Ammon's horn (tissue), 1 donor: ENCODE measurements around the gene CYB5A.
"Not testable (repeated sequence)": the region's sequence is repeated elsewhere in the genome, so short reads cannot be mapped to it uniquely, and the experiment has no call there.

Experiments used
- DNase-seq: peaks from one replicate; pipeline ENCODE4 v3.0.0-alpha.2; 2016; ENCODE audit warnings: low spot score

Gene CYB5A

GRCh38 chr18:74294526-74294925, 2.8 kb upstream of the CYB5A start:
- no peak for DNase-seq

- not testable (repeated sequence) for DNase-seq
These were observed 1.2 kb upstream of the CYB5A start for GRCh38 chr18:74292982-74293381.

GRCh38 chr18:74292541-74292858, 737 bp upstream of the CYB5A start:
- no peak for DNase-seq

DNA sequence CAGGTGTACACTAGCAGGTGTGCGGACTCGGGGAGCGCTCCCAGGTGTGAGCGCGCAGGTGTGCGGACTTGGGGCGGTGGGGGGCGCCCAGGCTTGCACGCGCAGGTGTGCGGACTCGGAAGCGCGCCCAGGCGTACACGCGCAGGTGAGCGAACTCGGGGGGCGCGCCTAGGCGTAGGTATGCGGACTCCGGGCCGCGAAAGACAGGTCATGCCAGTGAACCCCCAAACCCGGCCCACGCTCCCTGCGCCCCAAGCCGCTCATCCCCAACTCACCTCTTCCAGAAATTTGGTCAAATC, 342 bp downstream of the CYB5A start:
- no peak for DNase-seq

DNA sequence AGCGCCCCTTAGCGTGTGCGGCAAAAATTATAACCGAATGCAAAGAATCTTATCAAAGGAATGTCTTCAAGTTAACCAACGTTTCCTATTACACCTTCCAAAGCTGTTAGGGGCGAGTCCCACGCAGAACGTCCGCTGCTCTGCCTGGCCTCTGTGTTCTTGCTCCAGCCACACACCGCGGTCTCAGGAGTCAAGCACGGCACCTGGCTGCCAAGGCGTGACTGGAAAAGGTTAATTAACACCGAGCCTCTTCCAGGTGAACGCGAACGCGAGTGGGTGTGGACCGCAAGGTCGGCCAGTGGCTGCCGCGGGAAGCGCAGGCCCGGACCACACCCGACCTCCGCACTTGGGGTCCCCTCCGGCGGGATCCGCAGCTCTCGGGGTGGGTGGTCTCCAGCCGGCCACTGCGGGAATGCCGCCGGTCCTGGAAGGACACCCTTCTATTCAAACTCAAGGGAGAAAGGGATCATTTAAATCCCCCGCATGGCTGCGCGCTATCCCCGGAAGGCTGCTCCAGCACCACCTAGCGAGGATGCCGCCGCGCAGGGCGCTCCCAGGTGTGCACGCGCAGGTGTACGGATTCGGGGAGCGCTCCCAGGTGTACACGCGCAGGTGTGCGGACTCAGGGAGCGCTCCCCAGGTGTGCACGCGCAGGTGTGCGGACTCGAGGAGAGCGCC, 830 bp downstream of the CYB5A start:
- DNase-seq = no peak

GRCh38 chr18:74290021-74290420, 1.7 kb downstream of the CYB5A start:
- DNase-seq = no peak

DNA sequence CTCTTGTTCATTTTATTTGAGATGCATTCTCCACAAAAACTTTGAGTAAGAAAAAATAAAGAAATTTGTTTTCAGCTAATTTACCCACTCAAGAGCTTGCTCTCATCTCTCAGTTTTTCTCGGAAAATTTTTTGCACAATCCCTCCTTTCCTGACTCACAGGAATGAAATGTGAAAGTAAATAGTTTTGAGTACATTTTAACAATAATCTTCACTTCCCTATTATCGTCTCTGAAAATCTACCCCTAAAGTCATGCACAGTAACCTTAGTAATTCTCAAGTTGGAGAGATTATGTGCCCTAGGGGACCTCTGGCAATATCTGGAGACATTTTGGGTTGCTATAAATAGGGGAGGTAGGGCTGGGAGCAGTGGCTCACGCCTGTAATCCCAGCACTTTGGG, 2.6 kb downstream of the CYB5A start:
- no peak for DNase-seq

- DNase-seq = no peak
These were observed 3.0 kb downstream of the CYB5A start for GRCh38 chr18:74288730-74289129.

- DNase-seq = no peak
These were observed 3.7 kb downstream of the CYB5A start for GRCh38 chr18:74288041-74288440.

- DNase-seq = no peak
These were observed 4.9 kb downstream of the CYB5A start for GRCh38 chr18:74286856-74287255.

- no peak for DNase-seq
These were observed 5.5 kb downstream of the CYB5A start for GRCh38 chr18:74286106-74286855.

GRCh38 chr18:74285583-74285982, 6.2 kb downstream of the CYB5A start:
- DNase-seq = not testable (repeated sequence)

DNA sequence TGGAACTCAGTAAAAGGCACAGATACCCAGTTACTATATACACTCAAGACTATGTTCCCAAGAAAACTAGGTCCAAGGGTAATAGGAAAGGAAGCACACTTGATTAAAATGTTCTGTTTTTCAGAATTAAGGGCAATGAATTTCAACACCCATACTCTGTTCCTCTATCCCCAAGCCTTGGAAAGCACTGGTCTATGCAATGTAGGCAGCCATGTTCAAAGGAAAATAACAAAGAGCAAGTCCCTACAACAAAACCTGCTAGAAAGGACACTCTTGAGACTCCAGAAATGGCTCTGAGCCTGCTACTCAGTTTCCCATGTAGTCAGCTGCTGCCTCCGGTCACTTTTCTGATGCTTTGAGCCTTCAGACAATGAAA, 6.8 kb downstream of the CYB5A start:
- no peak for DNase-seq

- peak; percentile 64 for DNase-seq
These were observed 7.4 kb downstream of the CYB5A start for GRCh38 chr18:74284191-74284979.

- no peak for DNase-seq
These were observed 8.1 kb downstream of the CYB5A start for GRCh38 chr18:74283646-74284045.

DNA sequence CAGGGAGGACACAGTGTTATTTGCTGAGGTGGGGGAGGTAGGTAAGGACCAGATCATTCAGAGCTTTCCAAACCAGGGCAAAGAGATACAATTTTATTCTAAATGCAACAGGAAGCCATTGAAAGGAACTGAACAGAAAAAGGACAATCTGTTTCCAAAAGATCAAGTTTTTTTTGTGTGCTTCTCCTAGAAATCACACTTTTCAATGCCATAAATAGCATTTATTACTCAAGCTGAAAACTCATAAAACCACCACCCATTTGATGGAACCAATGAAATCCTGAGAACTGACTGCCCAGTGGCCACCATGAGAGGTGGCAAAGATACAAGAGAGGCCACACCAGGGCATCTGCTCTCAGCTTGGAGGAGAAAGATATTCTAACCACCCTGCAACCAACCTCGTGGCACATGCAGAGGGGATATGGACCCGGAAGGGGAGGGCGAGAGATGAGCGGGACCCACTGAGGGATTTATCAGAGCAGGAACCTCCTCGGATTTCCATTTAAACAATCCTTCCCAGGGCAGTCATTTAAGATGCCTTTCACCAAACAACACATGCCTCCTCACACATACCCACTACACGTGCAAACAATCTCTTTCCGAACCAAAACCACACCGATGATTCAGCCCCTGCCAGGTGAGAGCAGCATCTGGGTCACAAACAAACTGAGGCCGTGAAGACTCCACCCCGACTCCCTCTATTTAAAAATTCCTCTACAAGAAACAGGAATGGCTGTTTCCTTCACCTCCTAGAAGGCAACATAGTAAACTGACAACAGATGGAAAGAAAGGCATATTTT, 8.8 kb downstream of the CYB5A start:
- DNase-seq = no peak

DNA sequence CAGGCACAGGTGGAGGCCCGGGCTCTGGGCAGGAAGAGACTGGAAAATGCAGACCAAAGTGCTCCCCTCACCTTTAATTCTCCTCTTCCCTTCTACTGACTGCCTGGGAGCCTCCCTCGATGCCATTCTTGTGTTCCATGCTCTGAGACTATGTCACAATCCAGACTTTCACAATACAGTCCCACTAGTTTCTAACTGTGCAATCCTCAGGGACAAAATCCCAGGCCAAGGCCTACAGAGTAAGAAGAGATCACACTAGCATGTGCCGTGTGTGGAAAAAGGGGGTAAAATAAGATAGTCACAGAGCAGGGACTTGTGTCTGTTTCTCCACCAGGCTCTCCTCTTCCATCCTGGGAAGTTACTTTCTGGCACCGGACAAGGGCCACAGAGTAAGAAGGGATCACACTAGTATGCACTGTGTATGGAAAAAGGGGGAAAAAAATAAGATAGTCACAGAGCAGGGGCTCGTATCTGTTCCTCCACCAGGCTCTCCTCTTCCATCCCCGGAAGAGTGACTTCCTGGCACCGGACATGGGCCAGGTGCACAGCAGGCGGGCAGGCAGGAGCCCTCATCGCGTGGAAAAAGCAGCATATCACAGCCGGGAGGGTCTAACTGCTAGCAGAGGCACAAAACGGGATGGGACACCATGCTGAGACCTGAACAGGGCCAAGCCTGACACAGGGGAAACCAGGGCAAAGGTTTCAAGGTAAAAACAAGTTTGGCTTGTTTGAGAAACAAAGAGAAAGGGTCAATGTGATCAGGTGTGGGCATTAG, 9.6 kb downstream of the CYB5A start:
- no peak for DNase-seq

DNA sequence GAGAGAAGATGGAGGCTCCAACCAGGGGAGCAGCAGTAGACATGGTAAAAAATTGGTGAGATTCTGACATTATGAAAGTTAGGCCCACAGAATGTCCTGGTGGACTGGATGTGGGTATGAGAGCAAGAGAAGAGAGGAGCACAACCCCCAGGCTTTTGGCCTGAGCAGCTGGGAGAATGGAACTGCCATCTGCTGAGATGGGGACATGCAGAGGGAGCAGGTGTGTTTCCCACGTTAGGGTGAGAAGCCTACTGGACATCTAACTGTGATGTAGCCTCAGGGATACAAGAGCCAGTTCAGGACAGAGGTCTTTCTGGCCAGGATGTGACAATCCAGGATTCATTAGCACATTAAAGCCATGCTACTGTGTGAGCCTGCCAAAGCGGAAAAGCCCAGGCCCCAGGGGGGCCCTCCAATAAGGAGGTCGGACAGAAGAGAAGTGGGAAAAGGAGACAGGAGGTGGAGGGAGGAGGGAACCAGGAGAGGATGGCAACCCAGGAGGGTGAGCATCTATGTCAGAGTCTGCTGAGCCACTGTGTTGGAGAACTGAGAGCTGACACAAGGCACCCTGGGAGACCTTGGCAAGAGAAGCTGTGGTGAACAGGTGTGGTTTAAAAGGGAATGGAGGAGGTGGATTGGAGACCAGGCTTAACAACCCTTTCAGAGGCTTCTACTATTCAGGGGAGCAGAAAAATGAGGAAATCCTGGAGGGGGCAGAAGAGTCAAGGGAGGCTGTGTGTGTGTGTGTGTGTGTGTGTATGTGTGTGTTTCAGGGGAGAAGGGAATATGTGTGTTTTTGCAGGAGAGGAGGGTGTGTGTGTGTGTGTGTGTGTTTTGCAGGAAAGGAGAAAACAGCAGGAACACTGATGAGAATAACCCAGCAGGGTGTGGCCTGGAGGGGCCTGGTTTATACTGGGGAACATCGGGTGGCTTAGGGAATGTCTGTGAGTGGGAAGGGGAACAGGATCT, 10.5 kb downstream of the CYB5A start:
- no peak for DNase-seq

DNA sequence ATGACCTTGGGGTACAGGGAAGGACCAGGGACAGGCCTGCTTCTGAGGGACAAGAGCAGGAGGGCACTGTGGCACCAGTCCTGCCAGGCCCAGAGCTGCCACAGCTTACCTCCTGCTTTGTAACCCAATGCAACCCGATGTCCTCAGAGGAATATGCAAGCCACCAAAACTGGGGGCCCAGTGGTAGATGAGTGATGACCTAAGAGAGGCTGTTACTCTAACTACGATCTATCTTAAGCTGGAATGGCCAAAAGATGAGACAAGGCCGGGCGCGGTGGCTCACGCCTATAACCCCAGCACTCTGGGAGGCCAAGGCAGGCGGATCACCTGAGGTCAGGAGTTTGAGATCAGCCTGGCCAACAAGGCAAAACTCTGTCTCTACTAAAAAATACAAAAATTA, 12.8 kb downstream of the CYB5A start:
- DNase-seq = no peak

DNA sequence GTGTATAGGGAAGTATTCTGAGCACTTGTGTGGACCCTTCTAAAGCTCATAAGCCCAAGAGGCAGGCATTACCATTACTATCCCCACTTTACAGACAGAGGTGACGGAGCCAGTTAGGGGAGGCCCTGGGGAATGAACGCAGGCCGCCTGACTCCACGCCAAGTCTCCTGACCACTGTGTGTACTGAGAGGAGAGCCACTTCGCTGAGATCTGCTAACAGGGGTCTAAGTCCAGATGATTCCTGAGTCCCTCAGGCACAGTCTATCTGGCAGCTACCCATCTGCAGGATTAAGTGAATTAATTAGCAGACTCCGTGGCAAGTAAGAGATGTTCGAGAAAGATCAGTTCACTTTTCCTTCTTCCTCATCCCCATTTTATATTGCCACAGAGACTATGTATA, 13.7 kb downstream of the CYB5A start:
- DNase-seq = no peak

- DNase-seq = no peak
These were observed 14.5 kb downstream of the CYB5A start for GRCh38 chr18:74277296-74277695.
